Kidney (tissue), 14 donors: Measurements from ENCODE around the gene NRXN3. TPM values are rescaled to one million over a fixed set of nuclear protein-coding genes. Genes with fewer than 3 reads are reported as not detected.

ENCODE experiments used
- DNase-seq, 5 donors: peaks; one replicate each; pipeline ENCODE4 v3.0.0-alpha.2; 2013 to 2020
- FAIRE-seq: peaks from 2 replicates; lab custom pipeline; 2012; peaks lifted over from hg19 to GRCh38; lab: Jason Lieb, UNC
- H3K27ac ChIP-seq, 2 donors: one replicate each; pipeline ENCODE4 v1.7.0; 2013; ENCODE audit warnings: low read depth in 2 of 2, low read length in 2 of 2, inconsistent platforms in 1 of 2
- H3K27me3 ChIP-seq: one replicate; pipeline ENCODE4 v1.7.1; 2013; ENCODE audit warnings: low read length, inconsistent platforms; ENCODE audit not compliant: control insufficient read depth, insufficient read depth
- H3K36me3 ChIP-seq, 3 donors: one replicate each; pipeline versions ENCODE4 v1.7.0 to v1.7.1; 2013; ENCODE audit warnings: low read length in 3 of 3, control low read depth in 1 of 3, inconsistent platforms in 1 of 3; ENCODE audit not compliant: insufficient read depth in 3 of 3, control insufficient read depth in 2 of 3
- H3K4me1 ChIP-seq, 3 donors: one replicate each; pipeline versions ENCODE4 v1.7.0 to v1.7.1; 2013; ENCODE audit warnings: low read length in 3 of 3, inconsistent platforms in 1 of 3, low read depth in 1 of 3; ENCODE audit not compliant: control insufficient read depth in 2 of 3, insufficient read depth in 2 of 3
- H3K4me3 ChIP-seq, 3 donors: one replicate each; pipeline versions ENCODE4 v1.7.0 to v1.8.1; 2013; ENCODE audit warnings: low read length in 3 of 3, control low read depth in 1 of 3, inconsistent platforms in 1 of 3
- H3K9ac ChIP-seq, 3 donors: one replicate each; pipeline versions ENCODE4 v1.7.0 to v1.7.1; 2013; ENCODE audit warnings: low read length in 3 of 3, control low read depth in 1 of 3, inconsistent platforms in 1 of 3
- H3K9me3 ChIP-seq, 3 donors: one replicate each; pipeline versions ENCODE4 v1.7.0 to v1.7.1; 2013; ENCODE audit warnings: low read length in 3 of 3, control low read depth in 1 of 3, inconsistent platforms in 1 of 3; ENCODE audit not compliant: control insufficient read depth in 2 of 3, insufficient read depth in 1 of 3
- CTCF ChIP-seq: IDR thresholded peaks from 3 replicates; pipeline ENCODE4 v1.5.1; 2012; ENCODE audit warnings: mild to moderate bottlenecking, moderate library complexity, borderline replicate concordance; ENCODE audit not compliant: insufficient read depth; ENCODE audit errors: extremely low read depth
- intact Hi-C: fragments of 100-400 bp; cut with DNase I; formaldehyde crosslinking; loops from one replicate; pipeline ENCODE4 v1.11.1; 2022
- polyA plus RNA-seq: library from polyadenylated mRNA; stranded (reverse); fragments of 350-450 nt; fragmentation: Illumina TruSeq; extraction: RNeasy Lipid Tissue Mini Kit (QIAGEN cat#74804); gene quantifications from one replicate; pipeline ENCODE4 v1.2.3, GENCODE V29; 2014; ENCODE audit warnings: low read depth, low replicate concordance; ENCODE audit not compliant: insufficient read depth
- total RNA-seq: library from RNA; stranded (reverse); fragmentation: NEBNext Ultra II Directional; extraction: Animal tissue kit (Norgen Biotek cat#: 25700); gene quantifications from one replicate; pipeline ENCODE4 v1.2.1, GENCODE V29; 2021
- donor health status: control.
- donor health status: control.
- donor health status: control.
- donor health status: control.
- donor health status: control.
- donor health status: DM: yes; HTN: yes; CAD: no.
- donor health status: Normal renal cell carcinoma (clear cell type).

The NRXN3 gene
- total and polyA plus RNA-seq, 2 donors from 2014 or later, result 1.5 to 2.4 TPM

DNA sequence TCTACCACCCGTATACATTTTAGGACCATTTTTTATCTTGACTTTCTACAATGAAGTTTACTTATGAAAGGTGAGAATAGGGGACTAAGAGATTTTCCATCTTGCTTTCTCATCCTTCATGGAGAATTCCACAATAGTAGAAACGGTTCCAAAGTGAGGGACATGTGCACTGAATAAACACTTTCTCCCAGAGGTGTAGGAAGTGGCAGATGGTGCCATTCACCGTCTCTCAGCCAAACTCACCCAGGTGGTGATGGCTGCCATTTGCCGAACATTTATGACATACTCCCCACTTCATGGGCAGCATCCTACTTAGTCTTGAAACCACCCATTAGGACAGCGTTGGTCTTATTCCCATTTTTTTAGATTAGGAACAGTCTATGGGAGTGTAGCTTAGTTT is 1500.6 kb downstream of the NRXN3 start:
- no peak overlapping the region for H3K27ac ChIP-seq
- H3K4me3 ChIP-seq, result no peak overlapping the region
- no peak for TF ChIP-seq CTCF
- no peaks in the 10 kb centered on the region for H3K36me3 ChIP-seq
- FAIRE-seq (no peak), DNase-seq (no peak)
- H3K4me1 ChIP-seq, result no peaks in the 10 kb centered on the region
- no peaks in the 10 kb centered on the region for H3K27me3 ChIP-seq
- intact Hi-C loops, result no loop called here
- H3K9me3 ChIP-seq, result no peaks in the 10 kb centered on the region
- no peak overlapping the region for H3K9ac ChIP-seq

DNA sequence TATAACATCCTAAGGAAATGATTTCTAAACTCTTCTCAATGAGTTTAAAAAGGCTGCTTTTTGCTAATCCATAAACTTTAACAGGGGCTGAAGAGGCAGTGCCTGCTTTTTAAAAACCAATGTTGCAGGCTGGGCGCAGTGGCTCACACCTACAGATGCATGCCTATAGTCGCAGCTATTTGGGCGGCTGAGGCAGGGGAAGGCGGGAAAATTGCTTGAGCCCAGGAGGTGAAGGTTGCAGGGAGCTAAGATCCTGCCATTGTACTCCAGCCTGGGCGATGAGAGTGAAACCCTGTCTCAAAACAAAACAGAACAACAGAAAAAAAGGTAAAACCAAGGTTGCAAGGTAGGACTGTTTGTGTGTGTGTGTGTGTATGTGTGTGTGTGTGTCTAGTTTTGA is 1509.9 kb downstream of the NRXN3 start:
- no peak overlapping the region for H3K27ac ChIP-seq
- intact Hi-C loops, result no loop called here
- DNase-seq (no peak), FAIRE-seq (no peak)
- H3K9ac ChIP-seq, result no peak overlapping the region
- no peak for TF ChIP-seq CTCF
- no peaks in the 10 kb centered on the region for H3K27me3 ChIP-seq
- H3K9me3 ChIP-seq, result no peaks in the 10 kb centered on the region
- H3K4me1 ChIP-seq, result no peaks in the 10 kb centered on the region
- H3K4me3 ChIP-seq, result no peak overlapping the region
- H3K36me3 ChIP-seq, result no peaks in the 10 kb centered on the region

- intact Hi-C loops, result no loop called here
- H3K9me3 ChIP-seq, result no peaks in the 10 kb centered on the region
- H3K9ac ChIP-seq, result no peak overlapping the region
- TF ChIP-seq CTCF, result no peak
- DNase-seq, result no peak
- H3K36me3 ChIP-seq, result no peaks in the 10 kb centered on the region
- no peaks in the 10 kb centered on the region for H3K27me3 ChIP-seq
- H3K27ac ChIP-seq, result no peak overlapping the region
- no peak for FAIRE-seq
- H3K4me1 ChIP-seq, result no peaks in the 10 kb centered on the region
- H3K4me3 ChIP-seq, result no peak overlapping the region
Measured at GRCh38 chr14:79686196-79686595, 1516.0 kb downstream of the NRXN3 start.

- no peaks in the 10 kb centered on the region for H3K4me1 ChIP-seq
- FAIRE-seq (no peak), DNase-seq (no peak)
- intact Hi-C loops, result no loop called here
- no peaks in the 10 kb centered on the region for H3K9me3 ChIP-seq
- no peak for TF ChIP-seq CTCF
- H3K9ac ChIP-seq, result no peak overlapping the region
- H3K36me3 ChIP-seq, result no peaks in the 10 kb centered on the region
- H3K27me3 ChIP-seq, result no peaks in the 10 kb centered on the region
- H3K4me3 ChIP-seq, result no peak overlapping the region
- no peak overlapping the region for H3K27ac ChIP-seq
Measured at GRCh38 chr14:79690960-79691359, 1520.8 kb downstream of the NRXN3 start.
